BLaER1 treated with 17β-estradiol and CSF1 and Interleukin-3, amounts not matched to agents 10 nM and 100 nM (cell line): Measurements from ENCODE around the gene FZR1.
"Not testable (repeated sequence)": the region's sequence is repeated elsewhere in the genome, so short reads cannot be mapped to it uniquely, and the experiment has no call there.

Experiments used
- H3K27ac ChIP-seq, 11 experiments: shearing (Covaris generic); formaldehyde crosslinking; 2 replicates each; pipeline ENCODE4 v1.8.1; 2022
- H3K27me3 ChIP-seq, 11 experiments: shearing (Covaris generic); formaldehyde crosslinking; 2 replicates each; pipeline ENCODE4 v1.8.1; 2022
- H3K36me3 ChIP-seq, 11 experiments: shearing (Covaris generic); formaldehyde crosslinking; 2 replicates each; pipeline ENCODE4 v1.8.1; 2022
- H3K4me1 ChIP-seq, 10 experiments: shearing (Covaris generic); formaldehyde crosslinking; 2 replicates each; pipeline ENCODE4 v1.8.1; 2022
- H3K4me2 ChIP-seq, 11 experiments: shearing (Covaris generic); formaldehyde crosslinking; 2 replicates each; pipeline ENCODE4 v1.8.1; 2022
- H3K4me3 ChIP-seq, 10 experiments: shearing (Covaris generic); formaldehyde crosslinking; 2 replicates each; pipeline ENCODE4 v1.8.1; 2022
- H3K9ac ChIP-seq, 11 experiments: shearing (Covaris generic); formaldehyde crosslinking; 2 replicates each; pipeline ENCODE4 v1.8.1; 2022
- H3K9me3 ChIP-seq, 11 experiments: shearing (Covaris generic); formaldehyde crosslinking; replicated peaks in 1 of 11; 2 replicates each; pipeline ENCODE4 v1.8.1; 2022
- H4K20me1 ChIP-seq, 11 experiments: shearing (Covaris generic); formaldehyde crosslinking; 2 replicates each; pipeline ENCODE4 v1.8.1; 2022
- Cebpa-rat ChIP-seq, 11 experiments: shearing (Covaris generic); IDR thresholded peaks; 2 replicates each; pipeline ENCODE4 v1.8.1; 2022

FZR1 gene

GRCh38 chr19:3575260-3575741 is 69.2 kb downstream of the FZR1 start:
- peaks cover 15 to 40% (median 32%) of the 10 kb centered on the region in 11 experiments for H3K36me3 ChIP-seq
- no peaks in the 10 kb centered on the region for H3K27me3 ChIP-seq
- peaks cover 9 to 34% (median 15%) of the 10 kb centered on the region in 10 experiments for H3K4me1 ChIP-seq
- H4K20me1 ChIP-seq = peaks cover 0 to 46% (median 17%) of the 10 kb centered on the region in 11 experiments; a peak in 16 of 22 replicates
- H3K9ac ChIP-seq = no peak overlapping the region
- no peak overlapping the region for H3K4me3 ChIP-seq
- H3K4me2 ChIP-seq = no peak overlapping the region
- H3K9me3 ChIP-seq = no peaks in the 10 kb centered on the region
- TF ChIP-seq Cebpa-rat (IDR thresholded peaks at IDR 0.05) = no peak
- H3K27ac ChIP-seq = no peak overlapping the region

DNA sequence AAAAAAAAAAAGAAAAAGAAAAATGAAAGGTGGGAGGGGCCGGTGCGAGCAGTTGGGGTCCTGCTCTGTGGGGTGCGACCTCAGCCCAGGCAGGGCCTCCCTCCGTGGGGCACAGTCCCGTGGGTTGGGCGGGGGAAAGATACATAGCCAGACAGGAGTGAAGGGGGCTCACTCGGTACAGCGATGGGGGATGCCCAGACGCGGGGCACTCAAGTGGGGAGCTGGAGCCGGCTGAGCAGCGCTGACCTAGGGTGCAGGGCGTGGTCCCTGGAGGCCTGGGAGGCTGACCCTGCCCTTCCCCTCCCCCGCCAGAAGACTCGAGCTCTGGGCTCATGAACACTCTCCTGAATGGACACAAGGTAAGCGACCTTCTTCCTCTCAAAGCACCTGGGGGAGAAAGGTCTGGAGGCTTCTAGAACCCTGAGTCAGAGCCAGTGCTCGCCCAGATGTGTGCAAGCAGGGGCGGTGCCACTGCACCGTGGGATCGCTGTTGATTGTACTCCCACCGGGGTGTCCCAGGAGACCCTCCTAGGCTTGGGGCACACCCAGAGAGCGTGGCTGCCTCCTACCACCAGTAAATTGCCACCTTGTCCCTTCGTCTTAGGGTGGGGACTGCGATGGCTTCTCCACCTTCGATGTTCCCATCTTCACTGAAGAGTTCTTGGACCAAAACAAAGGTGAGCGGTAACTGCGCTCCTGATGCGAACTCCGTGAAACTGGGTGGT is 70.0 kb downstream of the FZR1 start:
- Histone ChIP-seq H3K27ac (no peak overlapping the region), H3K4me2 (no peak overlapping the region), H3K9me3 (no peaks in the 10 kb centered on the region), H3K4me1 (peaks cover 9 to 34% (median 15%) of the 10 kb centered on the region in 10 experiments), H4K20me1 (peaks cover 0 to 46% (median 17%) of the 10 kb centered on the region in 11 experiments; a peak in 16 of 22 replicates), H3K27me3 (no peaks in the 10 kb centered on the region), H3K9ac (no peak overlapping the region), H3K4me3 (no peak overlapping the region), H3K36me3 (peaks cover 15 to 40% (median 32%) of the 10 kb centered on the region in 11 experiments)
- TF ChIP-seq Cebpa-rat (IDR thresholded peaks at IDR 0.05) = no peak

DNA sequence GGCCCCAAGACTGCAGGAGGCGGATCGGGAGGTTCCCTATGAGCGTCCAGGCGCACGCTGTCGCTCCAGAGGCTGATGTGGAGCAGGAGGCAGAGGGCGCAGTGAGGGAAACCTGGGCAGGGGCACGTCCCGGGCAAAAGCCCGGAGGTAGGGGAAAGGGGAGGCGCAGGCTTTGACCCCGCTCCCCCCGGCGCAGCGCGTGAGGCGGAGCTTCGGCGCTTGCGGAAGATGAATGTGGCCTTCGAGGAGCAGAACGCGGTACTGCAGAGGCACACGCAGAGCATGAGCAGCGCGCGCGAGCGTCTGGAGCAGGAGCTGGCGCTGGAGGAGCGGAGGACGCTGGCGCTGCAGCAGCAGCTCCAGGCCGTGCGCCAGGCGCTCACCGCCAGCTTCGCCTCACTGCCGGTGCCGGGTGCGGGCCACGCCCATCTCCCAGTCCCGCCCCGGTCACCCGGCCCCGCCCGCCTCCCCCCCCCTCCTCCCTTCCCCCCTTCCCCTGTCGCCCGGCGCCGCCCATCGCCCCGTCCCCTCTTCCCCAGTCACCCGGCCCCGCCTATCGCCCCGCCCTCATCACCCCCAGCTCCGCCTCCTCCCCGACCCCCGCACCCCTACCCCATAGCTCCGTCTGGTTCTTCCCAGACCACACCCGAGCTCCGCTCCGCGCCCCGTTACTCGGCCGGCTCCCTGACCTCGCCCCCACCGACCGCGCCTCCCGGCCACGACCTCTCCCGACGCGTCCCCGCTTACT is 70.8 kb downstream of the FZR1 start:
- Histone ChIP-seq H4K20me1 (peaks cover 0 to 46% (median 17%) of the 10 kb centered on the region in 11 experiments; a peak in 16 of 22 replicates), H3K9ac (no peak overlapping the region), H3K27ac (no peak overlapping the region), H3K36me3 (peaks cover 15 to 40% (median 32%) of the 10 kb centered on the region in 11 experiments), H3K4me1 (peaks cover 4 to 26% (median 10%) of the 10 kb centered on the region in 10 experiments), H3K27me3 (no peaks in the 10 kb centered on the region), H3K4me2 (no peak overlapping the region), H3K9me3 (no peaks in the 10 kb centered on the region), H3K4me3 (no peak overlapping the region)
- no peak for TF ChIP-seq Cebpa-rat (IDR thresholded peaks at IDR 0.05)

- H3K4me2 ChIP-seq = no peak overlapping the region
- no peaks in the 10 kb centered on the region for H3K27me3 ChIP-seq
- H3K27ac ChIP-seq = no peak overlapping the region
- peaks cover 0 to 46% (median 17%) of the 10 kb centered on the region in 11 experiments; a peak in 16 of 22 replicates for H4K20me1 ChIP-seq
- H3K36me3 ChIP-seq = peaks cover 15 to 40% (median 32%) of the 10 kb centered on the region in 11 experiments
- H3K4me3 ChIP-seq = no peak overlapping the region
- TF ChIP-seq Cebpa-rat (IDR thresholded peaks at IDR 0.05) = no peak
- no peak overlapping the region for H3K9ac ChIP-seq
- H3K4me1 ChIP-seq = peaks cover 0 to 22% (median 5%) of the 10 kb centered on the region in 10 experiments; a peak in 9 of 20 replicates
- H3K9me3 ChIP-seq = no peaks in the 10 kb centered on the region
These were observed 71.7 kb downstream of the FZR1 start for GRCh38 chr19:3577723-3578344.

GRCh38 chr19:3578390-3578789 is 72.3 kb downstream of the FZR1 start:
- Histone ChIP-seq H3K4me1 (peaks cover 0 to 22% (median 5%) of the 10 kb centered on the region in 10 experiments; a peak in 9 of 20 replicates), H3K36me3 (peaks cover 15 to 40% (median 32%) of the 10 kb centered on the region in 11 experiments), H3K4me2 (no peak overlapping the region), H3K9ac (no peak overlapping the region), H3K9me3 (no peaks in the 10 kb centered on the region), H3K27me3 (peaks cover 0 to 3% (median 0%) of the 10 kb centered on the region in 11 experiments; a peak in 7 of 22 replicates), H3K4me3 (no peak overlapping the region), H4K20me1 (peaks cover 0 to 41% (median 16%) of the 10 kb centered on the region in 11 experiments; a peak in 16 of 22 replicates), H3K27ac (no peak overlapping the region)
- TF ChIP-seq Cebpa-rat (IDR thresholded peaks at IDR 0.05) = no peak

DNA sequence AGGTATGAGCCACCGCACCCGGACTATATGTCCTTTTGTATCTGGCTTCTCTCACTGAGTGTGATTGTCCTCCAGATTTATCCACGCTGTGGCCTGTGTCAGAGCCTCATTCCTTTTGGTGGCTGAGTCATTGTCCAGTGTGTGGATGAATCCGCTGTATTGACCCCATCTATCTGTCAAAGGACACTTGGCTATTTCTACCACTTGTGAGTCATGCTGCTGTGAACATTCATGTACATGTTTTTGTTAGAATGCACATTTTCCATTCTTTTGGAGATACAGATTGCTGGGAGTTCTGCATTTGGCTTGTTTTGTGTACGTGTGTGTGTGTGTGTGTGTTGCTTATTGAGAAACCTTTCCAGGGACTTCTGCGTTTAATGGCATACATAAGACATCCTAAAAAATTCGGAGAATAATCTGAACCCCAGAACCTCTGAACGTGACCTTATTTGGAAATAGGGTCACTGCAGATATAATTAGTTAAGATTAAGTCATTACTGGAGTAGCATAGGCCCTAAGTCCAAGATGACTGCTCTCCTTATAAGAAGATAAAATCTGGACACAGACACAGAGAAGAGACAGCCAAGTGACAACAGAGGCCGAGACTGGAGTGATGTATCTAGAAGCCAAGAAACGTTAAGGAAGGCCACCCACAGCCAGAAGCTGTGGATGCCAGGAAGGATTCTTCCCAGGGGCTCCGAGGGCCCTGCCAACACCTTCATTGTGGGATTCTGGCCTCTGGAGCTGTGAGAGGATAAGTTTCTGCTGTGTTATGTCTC is 74.2 kb downstream of the FZR1 start:
- Histone ChIP-seq H3K9ac (peak overlapping the region in 1 of 11 experiments; percentile 17; a peak in 1 of 22 replicates), H3K4me2 (peak overlapping the region in 2 of 11 experiments; percentile 17 to 22; a peak in 1 of 22 replicates), H3K36me3 (peaks cover 15 to 28% (median 22%) of the 10 kb centered on the region in 11 experiments), H3K4me3 (no peak overlapping the region), H4K20me1 (peaks cover 0 to 28% (median 4%) of the 10 kb centered on the region in 11 experiments; a peak in 14 of 22 replicates), H3K27me3 (peaks cover 12 to 22% (median 19%) of the 10 kb centered on the region in 11 experiments), H3K27ac (no peak overlapping the region), H3K9me3 (no peaks in the 10 kb centered on the region), H3K4me1 (peaks cover 0 to 17% (median 6%) of the 10 kb centered on the region in 10 experiments; a peak in 14 of 20 replicates)
- no peak for TF ChIP-seq Cebpa-rat (IDR thresholded peaks at IDR 0.05)

DNA sequence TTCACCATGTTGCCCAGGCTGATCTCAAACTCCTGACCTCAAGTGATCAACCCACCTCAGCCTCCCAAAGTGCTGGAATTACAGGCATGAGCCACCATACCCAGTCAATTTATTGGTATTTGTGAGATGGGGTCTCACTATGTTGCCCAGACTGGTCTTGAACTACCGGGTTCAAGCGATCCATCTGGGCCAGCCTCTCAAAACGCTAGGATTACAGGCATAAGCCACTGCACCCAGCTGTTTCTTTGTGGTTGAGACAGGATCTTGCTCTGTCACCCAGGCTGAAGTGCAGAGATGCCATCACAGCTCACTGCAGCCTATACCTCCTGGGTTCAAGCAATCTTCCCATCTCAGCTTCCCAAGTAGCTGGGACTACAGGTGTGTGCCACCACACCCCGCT is 75.7 kb downstream of the FZR1 start:
- not testable (repeated sequence) for H3K9ac ChIP-seq, H3K9me3 ChIP-seq, H3K27ac ChIP-seq, H3K4me2 ChIP-seq, H3K4me3 ChIP-seq
- Histone ChIP-seq H4K20me1 (peaks cover 0 to 18% (median 0%) of the 10 kb centered on the region in 11 experiments; a peak in 6 of 22 replicates), H3K36me3 (peaks cover 4 to 14% (median 10%) of the 10 kb centered on the region in 11 experiments; a peak in 12 of 22 replicates), H3K4me1 (peaks cover 6 to 18% (median 12%) of the 10 kb centered on the region in 10 experiments; a peak in 15 of 20 replicates), H3K27me3 (peaks cover 26 to 37% (median 34%) of the 10 kb centered on the region in 11 experiments)

DNA sequence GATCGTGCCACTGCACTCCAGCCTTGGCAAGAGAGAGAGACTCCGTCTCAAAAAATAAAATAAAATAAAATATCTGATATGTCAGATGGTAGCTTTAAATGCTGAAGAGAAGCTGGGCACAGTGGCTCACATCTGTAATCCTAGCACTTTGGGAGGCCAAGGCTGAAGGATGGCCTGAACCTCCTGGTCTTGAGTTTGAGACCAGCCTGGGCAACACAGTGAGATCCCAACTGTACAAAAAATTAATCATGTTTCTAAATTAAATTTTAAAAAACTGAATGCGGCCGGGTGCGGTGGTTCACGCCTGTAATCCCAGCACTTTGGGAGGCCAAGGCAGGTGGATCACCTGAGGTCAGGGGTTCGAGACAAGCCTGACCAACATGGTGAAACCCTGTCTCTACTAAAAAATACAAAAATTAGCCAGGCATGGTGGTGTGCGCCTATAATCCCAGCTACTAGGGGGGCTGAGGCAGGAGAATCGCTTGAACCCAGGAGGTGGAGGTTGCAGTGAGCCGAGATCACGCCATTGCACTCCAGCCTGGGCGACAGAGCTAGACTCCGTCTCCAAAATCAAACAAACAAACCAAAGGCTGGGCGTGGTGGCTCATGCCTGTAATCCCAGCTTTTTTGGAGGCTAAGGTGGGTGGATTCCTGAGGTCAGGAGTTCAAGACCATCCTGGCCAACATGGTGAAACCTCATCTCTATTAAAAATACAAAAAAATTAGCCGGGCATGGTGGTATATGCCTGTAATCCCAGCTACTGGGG is 78.1 kb downstream of the FZR1 start:
- H3K4me2 ChIP-seq, H4K20me1 ChIP-seq, H3K27ac ChIP-seq, H3K9me3 ChIP-seq, H3K36me3 ChIP-seq, H3K9ac ChIP-seq, H3K4me3 ChIP-seq: not testable (repeated sequence)
- peaks cover 31 to 46% (median 41%) of the 10 kb centered on the region in 11 experiments for H3K27me3 ChIP-seq
- H3K4me1 ChIP-seq = peaks cover 6 to 18% (median 12%) of the 10 kb centered on the region in 10 experiments; a peak in 15 of 20 replicates
